ENCODE results near the gene IP6K2. TPM values are rescaled to one million over a fixed set of nuclear protein-coding genes. Genes with fewer than 3 reads are reported as not detected.

The IP6K2 gene
- total RNA-seq, 2 donors from 2014 or later = 104 to 127 TPM

DNA sequence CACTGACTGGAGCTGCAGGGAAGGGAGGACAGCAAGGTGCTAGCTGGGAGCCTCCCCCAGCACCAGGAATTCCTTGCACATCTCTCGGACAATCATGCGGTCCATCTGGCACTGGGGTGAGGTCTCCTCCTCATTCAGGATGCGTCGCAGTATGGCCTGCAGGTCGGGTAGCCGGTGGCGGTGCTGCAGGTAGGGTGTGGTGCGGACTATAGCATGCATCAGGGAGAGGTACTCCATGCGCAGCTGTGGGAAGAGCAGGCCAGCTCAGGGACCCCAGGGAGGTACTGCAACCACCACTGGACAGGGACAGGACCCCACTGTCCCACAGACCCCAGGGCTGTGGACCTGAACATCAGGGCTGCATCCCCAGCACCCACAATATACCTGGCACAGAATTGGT is 42.5 kb downstream of the IP6K2 start:
- H3K27ac ChIP-seq (ENCODE audit: low read depth, low read length) = no peak overlapping the region
- Mint-ChIP-seq H3K4me1 (no peaks in the 10 kb centered on the region), H3K9me3 (no peaks in the 10 kb centered on the region), H3K4me3 (no peak overlapping the region), H3K27ac (no peak overlapping the region), H3K27me3 (ENCODE audit: insufficient read depth) (no peaks in the 10 kb centered on the region), H3K36me3 (ENCODE audit: low read depth) (peaks cover 56% of the 10 kb centered on the region)
- H3K4me3 ChIP-seq (ENCODE audit: low read length) = no peak overlapping the region
- no peaks in the 10 kb centered on the region for H3K27me3 ChIP-seq (ENCODE audit: control insufficient read depth, insufficient read depth, low read length, poor library complexity, severe bottlenecking)
- no peaks in the 10 kb centered on the region for H3K4me1 ChIP-seq (ENCODE audit: control insufficient read depth, insufficient read depth, low read length)
- no peak for TF ChIP-seq CTCF (conservative IDR thresholded peaks at IDR 0.05)
- H3K9me3 ChIP-seq (ENCODE audit: control insufficient read depth, low read length) = no peaks in the 10 kb centered on the region
- WGBS, 2 experiments (ENCODE audit: insufficient coverage in 1 of 2, insufficient read length in 1 of 2) = 95 to 96% methylated on average over 6 to 9 of the region's 9 CpGs
- DNase-seq = no peak
- H3K36me3 ChIP-seq (ENCODE audit: control insufficient read depth, insufficient read depth, low read length) = peaks cover 48% of the 10 kb centered on the region
- H3K9ac ChIP-seq (ENCODE audit: extremely low read depth, low read length, poor library complexity, severe bottlenecking) = no peak overlapping the region

GRCh38 chr3:48672522-48672921 is 44.5 kb downstream of the IP6K2 start:
- Mint-ChIP-seq H3K4me1 (no peaks in the 10 kb centered on the region), H3K27ac (no peak overlapping the region), H3K27me3 (ENCODE audit: insufficient read depth) (no peaks in the 10 kb centered on the region), H3K9me3 (no peaks in the 10 kb centered on the region), H3K4me3 (no peak overlapping the region), H3K36me3 (ENCODE audit: low read depth) (peaks cover 53% of the 10 kb centered on the region)
- no peak for DNase-seq
- TF ChIP-seq CTCF (conservative IDR thresholded peaks at IDR 0.05) = no peak
- Histone ChIP-seq H3K27ac (ENCODE audit: low read depth, low read length) (no peak overlapping the region), H3K9ac (ENCODE audit: extremely low read depth, low read length, poor library complexity, severe bottlenecking) (no peak overlapping the region), H3K4me1 (ENCODE audit: control insufficient read depth, insufficient read depth, low read length) (no peaks in the 10 kb centered on the region), H3K9me3 (ENCODE audit: control insufficient read depth, low read length) (peaks cover 8% of the 10 kb centered on the region), H3K4me3 (ENCODE audit: low read length) (no peak overlapping the region), H3K27me3 (ENCODE audit: control insufficient read depth, insufficient read depth, low read length, poor library complexity, severe bottlenecking) (no peaks in the 10 kb centered on the region), H3K36me3 (ENCODE audit: control insufficient read depth, insufficient read depth, low read length) (peaks cover 34% of the 10 kb centered on the region)
- WGBS, 2 experiments (ENCODE audit: insufficient coverage in 1 of 2, insufficient read length in 1 of 2) = 80 to 88% methylated on average over 1 of the region's 1 CpG

DNA sequence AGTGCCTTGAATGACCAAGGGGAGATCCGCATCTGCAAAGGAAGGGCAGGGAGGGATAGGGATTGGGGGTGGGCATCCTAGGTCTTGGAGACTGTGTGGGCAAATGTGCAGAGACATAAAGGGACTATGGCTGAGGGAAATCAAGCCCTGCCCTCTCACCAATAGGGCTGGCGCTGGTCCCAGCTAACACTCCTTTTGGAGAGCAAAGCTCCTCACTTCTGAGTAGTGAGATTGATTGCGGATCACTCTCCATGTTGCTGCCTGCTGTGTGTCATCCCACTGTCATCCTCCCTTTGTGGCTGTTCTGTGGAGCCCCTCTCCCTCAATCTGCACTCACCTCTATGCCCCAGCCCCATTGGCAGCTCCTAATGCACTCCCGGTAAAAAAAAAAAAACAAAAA is 52.1 kb downstream of the IP6K2 start:
- DNase-seq = no peak
- Mint-ChIP-seq H3K4me1 (peaks cover 10% of the 10 kb centered on the region), H3K27me3 (ENCODE audit: insufficient read depth) (peaks cover 7% of the 10 kb centered on the region), H3K27ac (peak overlapping the region; percentile 100), H3K4me3 (no peak overlapping the region), H3K36me3 (ENCODE audit: low read depth) (peaks cover 27% of the 10 kb centered on the region), H3K9me3 (no peaks in the 10 kb centered on the region)
- H3K9me3 ChIP-seq (ENCODE audit: control insufficient read depth, low read length) = peaks cover 8% of the 10 kb centered on the region
- H3K4me3 ChIP-seq (ENCODE audit: low read length) = no peak overlapping the region
- H3K27ac ChIP-seq (ENCODE audit: low read depth, low read length) = no peak overlapping the region
- H3K36me3 ChIP-seq (ENCODE audit: control insufficient read depth, insufficient read depth, low read length) = peaks cover 23% of the 10 kb centered on the region
- no peaks in the 10 kb centered on the region for H3K27me3 ChIP-seq (ENCODE audit: control insufficient read depth, insufficient read depth, low read length, poor library complexity, severe bottlenecking)
- H3K4me1 ChIP-seq (ENCODE audit: control insufficient read depth, insufficient read depth, low read length) = no peaks in the 10 kb centered on the region
- no peak overlapping the region for H3K9ac ChIP-seq (ENCODE audit: extremely low read depth, low read length, poor library complexity, severe bottlenecking)
- TF ChIP-seq CTCF (conservative IDR thresholded peaks at IDR 0.05) = no peak
- WGBS, 2 experiments (ENCODE audit: insufficient coverage in 1 of 2, insufficient read length in 1 of 2) = 88 to 93% methylated on average over 3 of the region's 4 CpGs

All from endodermal cell (in vitro differentiated cells).